Prostate gland (tissue), 2 donors: ENCODE data around the gene PML. TPM values are rescaled to one million over a fixed set of nuclear protein-coding genes. Genes with fewer than 3 reads are reported as not detected.

Experiments
- DNase-seq: peaks from one replicate; pipeline ENCODE4 v3.0.0-alpha.2; 2019; ENCODE audit warnings: low spot score
- H3K27ac ChIP-seq, 2 donors: fragments of 200-600 bp; sonication (generic); 2 replicates each; pipeline ENCODE4 v1.5.1; 2017 to 2019
- H3K27me3 ChIP-seq: fragments of 200-600 bp; sonication (generic); replicated peaks from 2 replicates; pipeline ENCODE4 v1.5.1; 2019; ENCODE audit not compliant: insufficient read depth
- H3K36me3 ChIP-seq, 2 donors: fragments of 200-600 bp; sonication (generic); 1 replicate in 1 of 2; 2 replicates in 1 of 2; pipeline versions ENCODE4 v1.5.1 to v1.8.1; 2017 to 2019
- H3K4me1 ChIP-seq: fragments of 200-600 bp; sonication (generic); replicated peaks from 2 replicates; pipeline ENCODE4 v1.5.1; 2019
- H3K4me3 ChIP-seq, 2 donors: fragments of 200-600 bp; sonication (generic); 2 replicates each; pipeline ENCODE4 v1.5.1; 2017 to 2019
- H3K9me3 ChIP-seq: fragments of 200-600 bp; sonication (generic); 2 replicates; pipeline ENCODE4 v1.5.1; 2017
- POLR2A ChIP-seq: fragments of 450-650 bp; IDR thresholded peaks from one replicate; pipeline ENCODE4 v1.6.1; 2016; ENCODE audit warnings: antibody characterized with exemption, mild to moderate bottlenecking
- POLR2AphosphoS5 ChIP-seq: sonication (generic); formaldehyde crosslinking; IDR thresholded peaks from one replicate; pipeline ENCODE4 v1.6.1; 2017; ENCODE audit warnings: antibody characterized with exemption
- WGBS: methylation state at CpG from one replicate; pipeline ENCODE4 v1.1.5; 2018; 5-methylcytosine and 5-hydroxymethylcytosine counted together
- intact Hi-C: fragments of 100-400 bp; cut with DNase I; formaldehyde crosslinking; loops from one replicate; pipeline ENCODE4 v1.14.2; 2022
- total RNA-seq, 2 donors: library from RNA; depleted of rRNA; stranded (reverse); fragments of >200 nt; gene quantifications; one replicate each; pipeline ENCODE4 v1.1.0, GENCODE V29; 2016
- TF ChIP-seq, protein P1 (sequence below), 4 experiments: fragments of 200-600 bp in 2 of 4; fragments of 450-650 bp in 2 of 4; sonication (generic) in 2 of 4; IDR thresholded peaks; 1 replicate in 3 of 4; 2 replicates in 1 of 4; pipeline ENCODE4 v1.5.1; 2016 to 2019; ENCODE audit warnings: antibody characterized with exemption in 4 of 4, mild to moderate bottlenecking in 2 of 4, moderate library complexity in 2 of 4

PML gene
- total RNA-seq, 2 donors from 2014 or later: 67.5 to 122 TPM

GRCh38 chr15:74043425-74044266, 49.1 kb downstream of the PML start:
- DNase-seq: no peak
- Histone ChIP-seq H3K27me3 (no peaks in the 10 kb centered on the region), H3K27ac (no peak overlapping the region), H3K4me3 (no peak overlapping the region), H3K36me3 (peaks cover 0 to 5% of the 10 kb centered on the region in 2 donors), H3K9me3 (no peaks in the 10 kb centered on the region), H3K4me1 (no peaks in the 10 kb centered on the region)
- WGBS: 76% methylated on average over 7 of the region's 7 CpGs
- intact Hi-C loops: no loop called here
- TF ChIP-seq POLR2A (no peak), POLR2AphosphoS5 (no peak)
- TF ChIP-seq, protein P1, sequence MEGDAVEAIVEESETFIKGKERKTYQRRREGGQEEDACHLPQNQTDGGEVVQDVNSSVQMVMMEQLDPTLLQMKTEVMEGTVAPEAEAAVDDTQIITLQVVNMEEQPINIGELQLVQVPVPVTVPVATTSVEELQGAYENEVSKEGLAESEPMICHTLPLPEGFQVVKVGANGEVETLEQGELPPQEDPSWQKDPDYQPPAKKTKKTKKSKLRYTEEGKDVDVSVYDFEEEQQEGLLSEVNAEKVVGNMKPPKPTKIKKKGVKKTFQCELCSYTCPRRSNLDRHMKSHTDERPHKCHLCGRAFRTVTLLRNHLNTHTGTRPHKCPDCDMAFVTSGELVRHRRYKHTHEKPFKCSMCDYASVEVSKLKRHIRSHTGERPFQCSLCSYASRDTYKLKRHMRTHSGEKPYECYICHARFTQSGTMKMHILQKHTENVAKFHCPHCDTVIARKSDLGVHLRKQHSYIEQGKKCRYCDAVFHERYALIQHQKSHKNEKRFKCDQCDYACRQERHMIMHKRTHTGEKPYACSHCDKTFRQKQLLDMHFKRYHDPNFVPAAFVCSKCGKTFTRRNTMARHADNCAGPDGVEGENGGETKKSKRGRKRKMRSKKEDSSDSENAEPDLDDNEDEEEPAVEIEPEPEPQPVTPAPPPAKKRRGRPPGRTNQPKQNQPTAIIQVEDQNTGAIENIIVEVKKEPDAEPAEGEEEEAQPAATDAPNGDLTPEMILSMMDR (IDR thresholded peaks at IDR 0.05): no peak

- Histone ChIP-seq H3K27ac (no peak overlapping the region), H3K9me3 (no peaks in the 10 kb centered on the region), H3K4me1 (no peaks in the 10 kb centered on the region), H3K36me3 (peaks cover 0 to 5% of the 10 kb centered on the region in 2 donors), H3K4me3 (no peak overlapping the region), H3K27me3 (no peaks in the 10 kb centered on the region)
- TF ChIP-seq POLR2AphosphoS5 (no peak), POLR2A (no peak)
- TF ChIP-seq, protein P1 (IDR thresholded peaks at IDR 0.05): no peak
- intact Hi-C loops: no loop called here
- no peak for DNase-seq
- WGBS: 85% methylated on average over 31 of the region's 31 CpGs
Observed at GRCh38 chr15:74044267-74045110, 50.0 kb downstream of the PML start.

DNA sequence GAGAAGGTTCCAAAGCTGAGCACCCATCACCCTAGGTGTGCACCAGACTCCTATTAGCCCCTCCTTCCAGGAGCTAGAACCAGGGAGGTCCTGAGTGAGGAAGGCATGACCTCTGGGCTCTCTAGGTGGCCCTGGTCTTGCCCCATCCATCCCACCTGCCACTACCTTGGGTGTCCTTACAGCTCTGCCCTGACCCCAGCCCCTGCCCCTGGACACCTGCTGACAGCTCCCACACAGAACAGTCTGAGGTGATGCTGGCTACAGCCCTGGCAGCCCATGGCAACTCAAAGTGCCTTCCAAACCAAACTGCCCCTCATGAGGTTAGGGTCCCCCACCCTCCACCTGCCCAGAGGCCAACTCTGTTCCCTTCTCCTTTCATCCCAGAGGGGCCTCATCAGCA, 50.7 kb downstream of the PML start:
- intact Hi-C loops: no loop called here
- TF ChIP-seq POLR2A (no peak), POLR2AphosphoS5 (no peak)
- TF ChIP-seq, protein P1 (IDR thresholded peaks at IDR 0.05): no peak
- H3K27me3 ChIP-seq: no peaks in the 10 kb centered on the region
- H3K36me3 ChIP-seq: peaks cover 0 to 5% of the 10 kb centered on the region in 2 donors
- no peak overlapping the region for H3K27ac ChIP-seq
- H3K9me3 ChIP-seq: no peaks in the 10 kb centered on the region
- DNase-seq: no peak
- no peaks in the 10 kb centered on the region for H3K4me1 ChIP-seq
- H3K4me3 ChIP-seq: no peak overlapping the region

DNA sequence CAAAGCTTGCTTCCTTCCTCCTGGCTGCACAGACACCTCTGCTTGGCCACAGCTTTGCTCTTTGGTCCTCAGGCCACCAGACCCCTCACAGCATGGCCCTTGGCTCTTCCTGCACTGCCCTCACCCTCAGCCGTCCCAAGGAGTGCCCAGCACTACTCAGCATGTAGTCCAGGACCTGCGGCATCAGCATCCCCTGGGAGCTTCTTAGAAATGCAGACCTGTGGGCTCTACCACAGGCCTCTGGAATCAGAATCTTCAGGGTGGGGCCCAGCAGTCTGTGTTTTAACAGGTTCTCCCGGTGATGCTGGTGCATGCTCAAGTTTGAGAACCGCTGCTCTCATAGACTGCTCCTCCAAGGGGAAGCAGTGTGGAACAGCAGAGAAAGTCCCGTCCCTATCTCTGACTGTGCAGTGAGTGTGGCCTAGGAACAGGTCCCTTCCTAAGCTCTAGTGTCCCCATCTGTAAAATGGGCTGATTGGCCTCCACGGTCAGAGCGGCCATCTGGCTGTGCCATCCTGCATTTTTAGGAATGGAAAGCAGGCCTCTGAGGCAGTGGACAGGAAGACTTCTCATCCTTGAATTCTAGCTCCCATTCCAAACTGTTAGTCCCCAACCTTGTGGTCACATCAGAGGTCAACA, 51.2 kb downstream of the PML start:
- intact Hi-C loops: no loop called here
- no peak overlapping the region for H3K4me3 ChIP-seq
- H3K36me3 ChIP-seq: peaks cover 0 to 5% of the 10 kb centered on the region in 2 donors
- H3K9me3 ChIP-seq: no peaks in the 10 kb centered on the region
- no peaks in the 10 kb centered on the region for H3K4me1 ChIP-seq
- 90% methylated on average over 7 of the region's 7 CpGs for WGBS
- no peak for DNase-seq
- H3K27me3 ChIP-seq: no peaks in the 10 kb centered on the region
- TF ChIP-seq POLR2AphosphoS5: no peak
- no peak for TF ChIP-seq POLR2A
- TF ChIP-seq, protein P1 (IDR thresholded peaks at IDR 0.05): no peak
- H3K27ac ChIP-seq: no peak overlapping the region
